ENCODE measurements around the gene BCORL1. TPM values are rescaled to one million over a fixed set of nuclear protein-coding genes. Genes with fewer than 3 reads are reported as not detected.

Gene BCORL1
- total and polyA plus RNA-seq, 2 of the 4 experiments (the other 2 are of a cell fraction) = 0.54 to 1.6 TPM

DNA sequence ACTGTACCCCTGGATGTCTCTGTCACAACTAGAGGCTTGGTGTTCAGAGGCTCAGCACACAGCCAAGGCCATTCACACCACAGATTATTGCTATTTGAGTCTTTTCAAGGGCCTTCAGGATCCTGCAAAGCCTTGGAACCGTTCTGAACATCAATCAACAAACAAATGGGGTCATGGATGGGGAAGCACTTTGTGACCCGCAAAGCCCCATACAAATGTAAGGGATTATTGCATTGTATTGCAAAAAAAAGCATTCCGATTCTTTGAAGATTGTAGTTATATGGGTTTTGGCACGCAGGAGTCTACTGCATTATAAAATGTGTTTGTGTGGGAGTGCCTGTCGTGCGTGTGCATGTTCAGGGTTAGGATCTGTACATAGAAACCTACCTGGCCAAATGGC lies 17.3 kb upstream of the BCORL1 start:
- H2AFZ ChIP-seq (replicated peaks; ENCODE audit: low read length, poor library complexity) = no peak overlapping the region
- H3K79me1 ChIP-seq (ENCODE audit: low read depth in 1 of 2, low read length in 2 of 2) = no peaks in the 10 kb centered on the region
- intact Hi-C loops (cut with micrococcal nuclease) = no loop called here
- H2BK120ac ChIP-seq (ENCODE audit: low read depth, low read length) = no peak overlapping the region
- no peaks in the 10 kb centered on the region for H3K9me1 ChIP-seq (ENCODE audit: insufficient read depth, low read length)
- H2AK5ac ChIP-seq (ENCODE audit: low read depth, low read length) = no peak overlapping the region
- TF ChIP-seq USF2 (IDR thresholded peaks at IDR 0.05; ENCODE audit: low read depth, low read length) = no peak
- TF ChIP-seq RFX5 (IDR thresholded peaks at IDR 0.05; ENCODE audit: low read depth, low read length) = no peak
- no peak for TF ChIP-seq RCOR1 (IDR thresholded peaks at IDR 0.05; ENCODE audit: insufficient replicate concordance, low read length)
- TF ChIP-seq NFE2L2 (IDR thresholded peaks at IDR 0.05; ENCODE audit: low read depth, low read length) = no peak
- no peak for TF ChIP-seq MAZ (IDR thresholded peaks at IDR 0.05; ENCODE audit: borderline replicate concordance, low read depth, low read length)
- no peak for TF ChIP-seq RAD21 (IDR thresholded peaks at IDR 0.05; ENCODE audit: low read length)
- TF ChIP-seq CTCF (conservative IDR thresholded peaks at IDR 0.05; ENCODE audit: low read depth, low read length) = no peak
- TF ChIP-seq MAFK (IDR thresholded peaks at IDR 0.05; ENCODE audit: low read depth, low read length) = no peak
- TF ChIP-seq, protein P1, sequence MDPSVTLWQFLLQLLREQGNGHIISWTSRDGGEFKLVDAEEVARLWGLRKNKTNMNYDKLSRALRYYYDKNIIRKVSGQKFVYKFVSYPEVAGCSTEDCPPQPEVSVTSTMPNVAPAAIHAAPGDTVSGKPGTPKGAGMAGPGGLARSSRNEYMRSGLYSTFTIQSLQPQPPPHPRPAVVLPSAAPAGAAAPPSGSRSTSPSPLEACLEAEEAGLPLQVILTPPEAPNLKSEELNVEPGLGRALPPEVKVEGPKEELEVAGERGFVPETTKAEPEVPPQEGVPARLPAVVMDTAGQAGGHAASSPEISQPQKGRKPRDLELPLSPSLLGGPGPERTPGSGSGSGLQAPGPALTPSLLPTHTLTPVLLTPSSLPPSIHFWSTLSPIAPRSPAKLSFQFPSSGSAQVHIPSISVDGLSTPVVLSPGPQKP (IDR thresholded peaks at IDR 0.05; ENCODE audit: borderline replicate concordance, low read depth, low read length) = no peak
- TF ChIP-seq SMC3 (IDR thresholded peaks at IDR 0.05; ENCODE audit: low read depth, low read length) = no peak
- no peak for TF ChIP-seq BHLHE40 (IDR thresholded peaks at IDR 0.05; ENCODE audit: low read depth, low read length)
- no peak for TF ChIP-seq CHD1 (IDR thresholded peaks at IDR 0.05; ENCODE audit: low read depth, low read length)
- TF ChIP-seq MXI1 (IDR thresholded peaks at IDR 0.05; ENCODE audit: borderline replicate concordance, low read depth, low read length) = no peak
- dilution Hi-C loops (cut with HindIII; ENCODE audit: low sequenced_read_pairs, unreplicated experiment) = no loop called here
- no peak overlapping the region for H4K8ac ChIP-seq (ENCODE audit: low read depth in 2 of 2, low read length in 2 of 2)
- no TSS peak for BruUV-seq (replicated peaks)
- no peak overlapping the region for H2BK5ac ChIP-seq (ENCODE audit: low read depth, low read length, poor library complexity, severe bottlenecking)
- H4K20me1 ChIP-seq (ENCODE audit: insufficient read depth, low read length) = no peaks in the 10 kb centered on the region
- ATAC-seq (ENCODE audit: low read depth) (no peak), DNase-seq (no peak)
- no peak overlapping the region for H3K56ac ChIP-seq (ENCODE audit: extremely low read depth, insufficient read depth, low read length)
- POLR2A ChIA-PET (ENCODE audit: unreplicated experiment) = no interaction called here
- H4K91ac ChIP-seq (ENCODE audit: insufficient read depth, low read depth, low read length) = no peak overlapping the region
- no peak overlapping the region for H3K23ac ChIP-seq (ENCODE audit: low read depth, low read length)
- H3K9me3 ChIP-seq (ENCODE audit: control insufficient read depth, insufficient read depth, low read length) = no peaks in the 10 kb centered on the region
- H3K14ac ChIP-seq (replicated peaks; ENCODE audit: low read depth, low read length) = no peak overlapping the region
- CTCF ChIA-PET = no interaction called here
- no peaks in the 10 kb centered on the region; the same call in 1 of the 2 replicates for H3K4me1 ChIP-seq (ENCODE audit: control insufficient read depth, insufficient read depth, low read length)
- H3K4me3 ChIP-seq (ENCODE audit: insufficient read depth, low read depth, low read length) = no peak overlapping the region
- H3K36me3 ChIP-seq (ENCODE audit: control insufficient read depth, insufficient read depth, low read length) = no peaks in the 10 kb centered on the region
- no peak overlapping the region for H3K4ac ChIP-seq (ENCODE audit: low read depth, low read length)
- H3K27me3 ChIP-seq (ENCODE audit: control insufficient read depth, insufficient read depth, low read length) = peaks cover 5% of the 10 kb centered on the region
- in situ Hi-C loops (cut with MboI; ENCODE audit: low sequenced_read_pairs) = no loop called here
- no peak overlapping the region for H2BK20ac ChIP-seq (ENCODE audit: low read depth, low read length)
- no peak overlapping the region for H2BK15ac ChIP-seq (ENCODE audit: low read depth, low read length)
- H2AK9ac ChIP-seq (replicated peaks; ENCODE audit: low read depth, low read length, poor library complexity) = no peak overlapping the region
- no peak overlapping the region for H3K9ac ChIP-seq (ENCODE audit: low read depth, low read length)
- H4K5ac ChIP-seq (ENCODE audit: low read depth, low read length) = no peak overlapping the region
- WGBS, 2 experiments (ENCODE audit: extremely low coverage in 2 of 2, insufficient read length in 1 of 2) = 100% methylated on average over 1 of the region's 6 CpGs; no CpG with 5 or more reads in 1 of the 2 experiments
- H3K18ac ChIP-seq (ENCODE audit: low read depth, low read length) = no peak overlapping the region
- H3K4me2 ChIP-seq (ENCODE audit: low read depth, low read length) = no peak overlapping the region
- no peak overlapping the region for H3K27ac ChIP-seq (ENCODE audit: insufficient read depth, low read length)

Data from IMR-90 (cell line).